Measurements from ENCODE around the gene RAMACL.

DNA sequence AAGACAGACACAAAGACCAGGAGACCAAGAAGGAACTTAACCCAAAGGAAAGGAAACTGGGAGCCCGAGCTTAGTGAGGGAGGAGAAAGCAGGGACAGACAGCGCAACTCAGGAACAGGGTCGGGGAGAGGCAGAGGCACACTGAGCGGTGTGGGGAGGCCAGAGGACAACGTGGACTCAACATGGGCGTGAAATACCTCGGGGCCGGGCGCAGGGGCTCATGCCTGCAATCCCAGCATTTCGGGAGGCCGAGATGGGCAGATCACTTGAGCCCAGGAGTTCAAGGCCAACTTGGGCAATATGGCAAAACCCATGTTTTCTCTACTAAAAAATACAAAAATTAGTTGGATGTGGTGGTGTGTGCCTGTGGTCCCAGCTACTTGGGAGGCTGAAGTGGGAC lies 46.3 kb upstream of the RAMACL start:
- TF ChIP-seq, protein P1, sequence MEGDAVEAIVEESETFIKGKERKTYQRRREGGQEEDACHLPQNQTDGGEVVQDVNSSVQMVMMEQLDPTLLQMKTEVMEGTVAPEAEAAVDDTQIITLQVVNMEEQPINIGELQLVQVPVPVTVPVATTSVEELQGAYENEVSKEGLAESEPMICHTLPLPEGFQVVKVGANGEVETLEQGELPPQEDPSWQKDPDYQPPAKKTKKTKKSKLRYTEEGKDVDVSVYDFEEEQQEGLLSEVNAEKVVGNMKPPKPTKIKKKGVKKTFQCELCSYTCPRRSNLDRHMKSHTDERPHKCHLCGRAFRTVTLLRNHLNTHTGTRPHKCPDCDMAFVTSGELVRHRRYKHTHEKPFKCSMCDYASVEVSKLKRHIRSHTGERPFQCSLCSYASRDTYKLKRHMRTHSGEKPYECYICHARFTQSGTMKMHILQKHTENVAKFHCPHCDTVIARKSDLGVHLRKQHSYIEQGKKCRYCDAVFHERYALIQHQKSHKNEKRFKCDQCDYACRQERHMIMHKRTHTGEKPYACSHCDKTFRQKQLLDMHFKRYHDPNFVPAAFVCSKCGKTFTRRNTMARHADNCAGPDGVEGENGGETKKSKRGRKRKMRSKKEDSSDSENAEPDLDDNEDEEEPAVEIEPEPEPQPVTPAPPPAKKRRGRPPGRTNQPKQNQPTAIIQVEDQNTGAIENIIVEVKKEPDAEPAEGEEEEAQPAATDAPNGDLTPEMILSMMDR (tag by site-specific recombination; IDR thresholded peaks at IDR 0.05), result no peak
- TF ChIP-seq MYNN (tag by site-specific recombination; IDR thresholded peaks at IDR 0.05; ENCODE audit: borderline replicate concordance) (no peak), TRIM28 (IDR thresholded peaks at IDR 0.05; ENCODE audit: borderline replicate concordance, low read length) (no peak), ZNF792 (tag by site-specific recombination; IDR thresholded peaks at IDR 0.05) (no peak), ZNF274 (IDR thresholded peaks at IDR 0.05; ENCODE audit: low read length) (no peak), ZNF274 (tag by site-specific recombination; IDR thresholded peaks at IDR 0.05; ENCODE audit: borderline replicate concordance) (no peak), TSHZ1 (tag by site-specific recombination; IDR thresholded peaks at IDR 0.05; ENCODE audit: borderline replicate concordance) (no peak), ZNF433 (tag by site-specific recombination; IDR thresholded peaks at IDR 0.05; ENCODE audit: low read depth) (no peak), ZBTB8A (tag by site-specific recombination; IDR thresholded peaks at IDR 0.05) (no peak)
- TF ChIP-seq, protein P2, sequence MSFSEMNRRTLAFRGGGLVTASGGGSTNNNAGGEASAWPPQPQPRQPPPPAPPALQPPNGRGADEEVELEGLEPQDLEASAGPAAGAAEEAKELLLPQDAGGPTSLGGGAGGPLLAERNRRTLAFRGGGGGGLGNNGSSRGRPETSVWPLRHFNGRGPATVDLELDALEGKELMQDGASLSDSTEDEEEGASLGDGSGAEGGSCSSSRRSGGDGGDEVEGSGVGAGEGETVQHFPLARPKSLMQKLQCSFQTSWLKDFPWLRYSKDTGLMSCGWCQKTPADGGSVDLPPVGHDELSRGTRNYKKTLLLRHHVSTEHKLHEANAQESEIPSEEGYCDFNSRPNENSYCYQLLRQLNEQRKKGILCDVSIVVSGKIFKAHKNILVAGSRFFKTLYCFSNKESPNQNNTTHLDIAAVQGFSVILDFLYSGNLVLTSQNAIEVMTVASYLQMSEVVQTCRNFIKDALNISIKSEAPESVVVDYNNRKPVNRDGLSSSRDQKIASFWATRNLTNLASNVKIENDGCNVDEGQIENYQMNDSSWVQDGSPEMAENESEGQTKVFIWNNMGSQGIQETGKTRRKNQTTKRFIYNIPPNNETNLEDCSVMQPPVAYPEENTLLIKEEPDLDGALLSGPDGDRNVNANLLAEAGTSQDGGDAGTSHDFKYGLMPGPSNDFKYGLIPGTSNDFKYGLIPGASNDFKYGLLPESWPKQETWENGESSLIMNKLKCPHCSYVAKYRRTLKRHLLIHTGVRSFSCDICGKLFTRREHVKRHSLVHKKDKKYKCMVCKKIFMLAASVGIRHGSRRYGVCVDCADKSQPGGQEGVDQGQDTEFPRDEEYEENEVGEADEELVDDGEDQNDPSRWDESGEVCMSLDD (tag by site-specific recombination; IDR thresholded peaks at IDR 0.05), result no peak
